HepG2 (cell line): ENCODE measurements around the gene HDGFL2. TPM values are rescaled to one million over a fixed set of nuclear protein-coding genes. Genes with fewer than 3 reads are reported as not detected.

Experiments
- AKAP8 ChIP-seq: sonication (generic); formaldehyde crosslinking; IDR thresholded peaks from 2 replicates; pipeline ENCODE4 v1.5.1; 2020; ENCODE audit warnings: mild to moderate bottlenecking, missing genetic modification reagents
- EHMT2 ChIP-seq: fragments of 200-600 bp; sonication (generic); IDR thresholded peaks from 2 replicates; pipeline ENCODE4 v1.7.0; 2017; ENCODE audit warnings: antibody characterized with exemption, low read depth, low read length, borderline replicate concordance
- FOXP1 ChIP-seq, 2 experiments: fragments of 450-650 bp in 1 of 2; IDR thresholded peaks; 2 replicates each; pipeline ENCODE4 v1.6.1; 2017 to 2018; ENCODE audit warnings: antibody characterized with exemption in 1 of 2
- POGZ ChIP-seq: sonication (generic); formaldehyde crosslinking; IDR thresholded peaks from 2 replicates; pipeline ENCODE4 v1.4.0; 2020; ENCODE audit warnings: mild to moderate bottlenecking, missing genetic modification reagents
- RBFOX2 ChIP-seq: fragments of 200-400 bp; formaldehyde crosslinking; IDR thresholded peaks from 2 replicates; pipeline ENCODE4 v1.6.1; 2017; ENCODE audit warnings: low read depth, mild to moderate bottlenecking, low read length
- ZFP36L2 ChIP-seq: sonication (generic); formaldehyde crosslinking; IDR thresholded peaks from 2 replicates; pipeline ENCODE4 v1.4.0; 2020; ENCODE audit warnings: missing genetic modification reagents
- ZNF367 ChIP-seq: sonication (generic); formaldehyde crosslinking; IDR thresholded peaks from 2 replicates; pipeline ENCODE4 v1.4.0; 2020; ENCODE audit warnings: missing genetic modification reagents, borderline replicate concordance
- ZNF547 ChIP-seq: sonication (generic); formaldehyde crosslinking; IDR thresholded peaks from 2 replicates; pipeline ENCODE4 v1.5.1; 2020; ENCODE audit warnings: mild to moderate bottlenecking, missing genetic modification reagents
- ZNF850 ChIP-seq: sonication (generic); formaldehyde crosslinking; conservative IDR thresholded peaks from 2 replicates; pipeline ENCODE4 v1.9.0; 2021; ENCODE audit warnings: mild to moderate bottlenecking, missing genetic modification reagents
- polyA plus RNA-seq, 8 experiments: library from polyadenylated mRNA; depleted of rRNA in 3 of 8; stranded (reverse) in 7 of 8; unstranded in 1 of 8; fragments of >200 nt; fragmentation: Illumina TruSeq in 4 of 8; extraction: Trizol in 4 of 8; gene quantifications; 2 replicates each; pipeline versions ENCODE4 v1.2.1 to v1.2.3, GENCODE V29; 2011 to 2016; ENCODE audit warnings: low read depth in 4 of 8, missing spikeins in 1 of 8, mixed read lengths in 1 of 8; ENCODE audit not compliant: insufficient read depth in 1 of 8
- total RNA-seq, 5 experiments: library from RNA; depleted of rRNA; stranded (reverse); fragments of >200 nt; fragmentation: Illumina TruSeq; extraction: Trizol; gene quantifications; 2 replicates each; pipeline ENCODE4 v1.2.3, GENCODE V29; 2016; ENCODE audit warnings: low read depth in 1 of 5
- TF ChIP-seq, protein P1 (sequence below): sonication (generic); formaldehyde crosslinking; IDR thresholded peaks from one replicate; pipeline ENCODE4 v1.5.1; 2020; ENCODE audit warnings: mild to moderate bottlenecking, missing genetic modification reagents; ENCODE audit errors: not compliant biosample characterization
- TF ChIP-seq, protein P2 (sequence below): conservative IDR thresholded peaks from 2 replicates; pipeline ENCODE4 v1.6.1; 2018; ENCODE audit warnings: missing genetic modification reagents
- TF ChIP-seq, protein P3 (sequence below): fragments of 450-650 bp; IDR thresholded peaks from 2 replicates; pipeline ENCODE4 v1.6.1; 2017
- TF ChIP-seq, protein P4 (sequence below): sonication (generic); formaldehyde crosslinking; IDR thresholded peaks from 2 replicates; pipeline ENCODE4 v1.5.0; 2020; ENCODE audit warnings: missing genetic modification reagents
- TF ChIP-seq, protein P5 (sequence below): sonication (generic); formaldehyde crosslinking; IDR thresholded peaks from 2 replicates; pipeline ENCODE4 v1.5.1; 2020; ENCODE audit warnings: missing genetic modification reagents, mild to moderate bottlenecking, borderline replicate concordance

Gene HDGFL2
- total and polyA plus RNA-seq, 2 of the 13 experiments (the other 11 are each of a cell fraction or from before 2014, with no cell fraction given) = 20.0 to 51.1 TPM

DNA sequence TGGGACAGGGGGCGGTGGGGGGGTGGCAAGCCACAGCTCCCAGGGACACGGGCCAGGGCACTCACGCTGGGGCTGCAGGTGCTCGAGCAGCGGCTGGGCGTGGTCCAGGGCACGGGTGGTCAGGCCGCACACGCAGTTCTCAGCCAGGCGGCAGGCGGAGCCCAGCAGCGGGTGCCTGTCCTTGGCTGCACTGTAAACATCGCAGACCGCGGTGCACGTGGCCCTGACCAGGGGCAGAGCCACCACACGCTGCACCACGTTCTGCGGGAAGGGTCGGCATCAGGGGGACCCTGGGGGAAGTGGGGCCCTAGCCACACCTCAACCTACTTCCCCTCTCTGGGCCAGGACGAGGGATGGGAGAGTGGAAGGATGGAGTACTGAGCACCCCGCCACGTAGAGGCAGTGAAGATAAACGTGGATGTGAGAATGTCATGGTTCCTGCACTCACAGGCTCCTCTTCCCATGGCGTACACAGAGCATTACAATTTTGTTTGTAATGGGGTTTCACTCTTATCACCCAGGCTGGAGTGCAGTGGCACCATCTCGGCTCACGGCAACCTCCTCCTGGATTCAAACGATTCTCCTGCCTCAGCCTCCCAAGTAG, 59.6 kb downstream of the HDGFL2 start (continued):
- TF ChIP-seq, protein P1, sequence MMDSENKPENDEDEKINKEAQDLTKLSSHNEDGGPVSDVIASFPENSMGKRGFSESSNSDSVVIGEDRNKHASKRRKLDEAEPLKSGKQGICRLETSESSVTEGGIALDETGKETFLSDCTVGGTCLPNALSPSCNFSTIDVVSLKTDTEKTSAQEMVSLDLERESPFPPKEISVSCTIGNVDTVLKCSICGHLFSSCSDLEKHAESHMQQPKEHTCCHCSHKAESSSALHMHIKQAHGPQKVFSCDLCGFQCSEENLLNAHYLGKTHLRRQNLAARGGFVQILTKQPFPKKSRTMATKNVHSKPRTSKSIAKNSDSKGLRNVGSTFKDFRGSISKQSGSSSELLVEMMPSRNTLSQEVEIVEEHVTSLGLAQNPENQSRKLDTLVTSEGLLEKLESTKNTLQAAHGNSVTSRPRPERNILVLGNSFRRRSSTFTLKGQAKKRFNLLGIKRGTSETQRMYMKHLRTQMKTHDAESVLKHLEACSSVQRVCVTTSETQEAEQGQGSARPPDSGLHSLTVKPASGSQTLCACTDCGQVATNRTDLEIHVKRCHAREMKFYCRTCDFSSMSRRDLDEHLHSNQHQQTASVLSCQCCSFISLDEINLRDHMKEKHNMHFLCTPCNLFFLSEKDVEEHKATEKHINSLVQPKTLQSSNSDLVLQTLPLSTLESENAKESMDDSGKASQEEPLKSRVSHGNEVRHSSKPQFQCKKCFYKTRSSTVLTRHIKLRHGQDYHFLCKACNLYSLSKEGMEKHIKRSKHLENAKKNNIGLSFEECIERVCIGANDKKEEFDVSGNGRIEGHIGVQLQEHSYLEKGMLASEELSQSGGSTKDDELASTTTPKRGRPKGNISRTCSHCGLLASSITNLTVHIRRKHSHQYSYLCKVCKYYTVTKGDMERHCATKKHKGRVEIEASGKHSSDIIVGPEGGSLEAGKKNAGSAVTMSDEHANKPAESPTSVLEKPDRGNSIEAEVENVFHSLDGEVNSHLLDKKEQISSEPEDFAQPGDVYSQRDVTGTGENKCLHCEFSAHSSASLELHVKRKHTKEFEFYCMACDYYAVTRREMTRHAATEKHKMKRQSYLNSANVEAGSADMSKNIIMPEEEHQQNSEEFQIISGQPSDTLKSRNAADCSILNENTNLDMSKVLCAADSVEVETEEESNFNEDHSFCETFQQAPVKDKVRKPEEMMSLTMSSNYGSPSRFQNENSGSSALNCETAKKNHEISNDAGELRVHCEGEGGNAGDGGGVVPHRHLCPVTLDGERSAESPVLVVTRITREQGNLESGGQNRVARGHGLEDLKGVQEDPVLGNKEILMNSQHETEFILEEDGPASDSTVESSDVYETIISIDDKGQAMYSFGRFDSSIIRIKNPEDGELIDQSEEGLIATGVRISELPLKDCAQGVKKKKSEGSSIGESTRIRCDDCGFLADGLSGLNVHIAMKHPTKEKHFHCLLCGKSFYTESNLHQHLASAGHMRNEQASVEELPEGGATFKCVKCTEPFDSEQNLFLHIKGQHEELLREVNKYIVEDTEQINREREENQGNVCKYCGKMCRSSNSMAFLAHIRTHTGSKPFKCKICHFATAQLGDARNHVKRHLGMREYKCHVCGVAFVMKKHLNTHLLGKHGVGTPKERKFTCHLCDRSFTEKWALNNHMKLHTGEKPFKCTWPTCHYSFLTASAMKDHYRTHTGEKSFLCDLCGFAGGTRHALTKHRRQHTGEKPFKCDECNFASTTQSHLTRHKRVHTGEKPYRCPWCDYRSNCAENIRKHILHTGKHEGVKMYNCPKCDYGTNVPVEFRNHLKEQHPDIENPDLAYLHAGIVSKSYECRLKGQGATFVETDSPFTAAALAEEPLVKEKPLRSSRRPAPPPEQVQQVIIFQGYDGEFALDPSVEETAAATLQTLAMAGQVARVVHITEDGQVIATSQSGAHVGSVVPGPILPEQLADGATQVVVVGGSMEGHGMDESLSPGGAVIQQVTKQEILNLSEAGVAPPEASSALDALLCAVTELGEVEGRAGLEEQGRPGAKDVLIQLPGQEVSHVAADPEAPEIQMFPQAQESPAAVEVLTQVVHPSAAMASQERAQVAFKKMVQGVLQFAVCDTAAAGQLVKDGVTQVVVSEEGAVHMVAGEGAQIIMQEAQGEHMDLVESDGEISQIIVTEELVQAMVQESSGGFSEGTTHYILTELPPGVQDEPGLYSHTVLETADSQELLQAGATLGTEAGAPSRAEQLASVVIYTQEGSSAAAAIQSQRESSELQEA (CRISPR knock-in tag) = no peak
- TF ChIP-seq POGZ (CRISPR knock-in tag) = no peak
- TF ChIP-seq ZNF850 (CRISPR knock-in tag) = no peak
- TF ChIP-seq FOXP1 (IDR thresholded peaks at IDR 0.05) = no peak
- peak; percentile 58; the same call in 1 of the 2 replicates for TF ChIP-seq FOXP1 (CRISPR knock-in tag; IDR thresholded peaks at IDR 0.05)
- TF ChIP-seq ZFP36L2 (CRISPR knock-in tag) = no peak
- TF ChIP-seq AKAP8 (CRISPR knock-in tag) = peak; percentile 73; the same call in 1 of the 2 replicates
- TF ChIP-seq, protein P2, sequence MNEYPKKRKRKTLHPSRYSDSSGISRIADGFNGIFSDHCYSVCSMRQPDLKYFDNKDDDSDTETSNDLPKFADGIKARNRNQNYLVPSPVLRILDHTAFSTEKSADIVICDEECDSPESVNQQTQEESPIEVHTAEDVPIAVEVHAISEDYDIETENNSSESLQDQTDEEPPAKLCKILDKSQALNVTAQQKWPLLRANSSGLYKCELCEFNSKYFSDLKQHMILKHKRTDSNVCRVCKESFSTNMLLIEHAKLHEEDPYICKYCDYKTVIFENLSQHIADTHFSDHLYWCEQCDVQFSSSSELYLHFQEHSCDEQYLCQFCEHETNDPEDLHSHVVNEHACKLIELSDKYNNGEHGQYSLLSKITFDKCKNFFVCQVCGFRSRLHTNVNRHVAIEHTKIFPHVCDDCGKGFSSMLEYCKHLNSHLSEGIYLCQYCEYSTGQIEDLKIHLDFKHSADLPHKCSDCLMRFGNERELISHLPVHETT (CRISPR knock-in tag) = no peak
- TF ChIP-seq, protein P3, sequence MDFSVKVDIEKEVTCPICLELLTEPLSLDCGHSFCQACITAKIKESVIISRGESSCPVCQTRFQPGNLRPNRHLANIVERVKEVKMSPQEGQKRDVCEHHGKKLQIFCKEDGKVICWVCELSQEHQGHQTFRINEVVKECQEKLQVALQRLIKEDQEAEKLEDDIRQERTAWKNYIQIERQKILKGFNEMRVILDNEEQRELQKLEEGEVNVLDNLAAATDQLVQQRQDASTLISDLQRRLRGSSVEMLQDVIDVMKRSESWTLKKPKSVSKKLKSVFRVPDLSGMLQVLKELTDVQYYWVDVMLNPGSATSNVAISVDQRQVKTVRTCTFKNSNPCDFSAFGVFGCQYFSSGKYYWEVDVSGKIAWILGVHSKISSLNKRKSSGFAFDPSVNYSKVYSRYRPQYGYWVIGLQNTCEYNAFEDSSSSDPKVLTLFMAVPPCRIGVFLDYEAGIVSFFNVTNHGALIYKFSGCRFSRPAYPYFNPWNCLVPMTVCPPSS = no peak
- TF ChIP-seq EHMT2 = no peak
- peak; percentile 79; the same call in 1 of the 2 replicates for TF ChIP-seq ZNF547
- TF ChIP-seq, protein P4, sequence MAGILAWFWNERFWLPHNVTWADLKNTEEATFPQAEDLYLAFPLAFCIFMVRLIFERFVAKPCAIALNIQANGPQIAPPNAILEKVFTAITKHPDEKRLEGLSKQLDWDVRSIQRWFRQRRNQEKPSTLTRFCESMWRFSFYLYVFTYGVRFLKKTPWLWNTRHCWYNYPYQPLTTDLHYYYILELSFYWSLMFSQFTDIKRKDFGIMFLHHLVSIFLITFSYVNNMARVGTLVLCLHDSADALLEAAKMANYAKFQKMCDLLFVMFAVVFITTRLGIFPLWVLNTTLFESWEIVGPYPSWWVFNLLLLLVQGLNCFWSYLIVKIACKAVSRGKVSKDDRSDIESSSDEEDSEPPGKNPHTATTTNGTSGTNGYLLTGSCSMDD (CRISPR knock-in tag) = no peak
- TF ChIP-seq RBFOX2 = no peak
- TF ChIP-seq ZNF367 (CRISPR knock-in tag) = no peak; the same call in 1 of the 2 replicates
- TF ChIP-seq, protein P5, sequence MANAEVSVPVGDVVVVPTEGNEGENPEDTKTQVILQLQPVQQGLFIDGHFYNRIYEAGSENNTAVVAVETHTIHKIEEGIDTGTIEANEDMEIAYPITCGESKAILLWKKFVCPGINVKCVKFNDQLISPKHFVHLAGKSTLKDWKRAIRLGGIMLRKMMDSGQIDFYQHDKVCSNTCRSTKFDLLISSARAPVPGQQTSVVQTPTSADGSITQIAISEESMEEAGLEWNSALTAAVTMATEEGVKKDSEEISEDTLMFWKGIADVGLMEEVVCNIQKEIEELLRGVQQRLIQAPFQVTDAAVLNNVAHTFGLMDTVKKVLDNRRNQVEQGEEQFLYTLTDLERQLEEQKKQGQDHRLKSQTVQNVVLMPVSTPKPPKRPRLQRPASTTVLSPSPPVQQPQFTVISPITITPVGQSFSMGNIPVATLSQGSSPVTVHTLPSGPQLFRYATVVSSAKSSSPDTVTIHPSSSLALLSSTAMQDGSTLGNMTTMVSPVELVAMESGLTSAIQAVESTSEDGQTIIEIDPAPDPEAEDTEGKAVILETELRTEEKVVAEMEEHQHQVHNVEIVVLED (CRISPR knock-in tag) = peak; percentile 40; the same call in 1 of the 2 replicates
